ENCODE results near the gene ABCA7.

ABCA7 gene

GRCh38 chr19:998064-998463, 41.8 kb upstream of the ABCA7 start:
- no peak for DNase-seq (ENCODE audit: low read depth, low spot score)
- H3K4me3 ChIP-seq (ENCODE audit: low read depth, low read length): no peak overlapping the region
- TF ChIP-seq, protein P1, sequence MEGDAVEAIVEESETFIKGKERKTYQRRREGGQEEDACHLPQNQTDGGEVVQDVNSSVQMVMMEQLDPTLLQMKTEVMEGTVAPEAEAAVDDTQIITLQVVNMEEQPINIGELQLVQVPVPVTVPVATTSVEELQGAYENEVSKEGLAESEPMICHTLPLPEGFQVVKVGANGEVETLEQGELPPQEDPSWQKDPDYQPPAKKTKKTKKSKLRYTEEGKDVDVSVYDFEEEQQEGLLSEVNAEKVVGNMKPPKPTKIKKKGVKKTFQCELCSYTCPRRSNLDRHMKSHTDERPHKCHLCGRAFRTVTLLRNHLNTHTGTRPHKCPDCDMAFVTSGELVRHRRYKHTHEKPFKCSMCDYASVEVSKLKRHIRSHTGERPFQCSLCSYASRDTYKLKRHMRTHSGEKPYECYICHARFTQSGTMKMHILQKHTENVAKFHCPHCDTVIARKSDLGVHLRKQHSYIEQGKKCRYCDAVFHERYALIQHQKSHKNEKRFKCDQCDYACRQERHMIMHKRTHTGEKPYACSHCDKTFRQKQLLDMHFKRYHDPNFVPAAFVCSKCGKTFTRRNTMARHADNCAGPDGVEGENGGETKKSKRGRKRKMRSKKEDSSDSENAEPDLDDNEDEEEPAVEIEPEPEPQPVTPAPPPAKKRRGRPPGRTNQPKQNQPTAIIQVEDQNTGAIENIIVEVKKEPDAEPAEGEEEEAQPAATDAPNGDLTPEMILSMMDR (IDR thresholded peaks at IDR 0.05; ENCODE audit: low read depth, low read length): no peak
- in situ Hi-C loops (cut with HindIII; ENCODE audit: low sequenced_read_pairs): no loop called here

GRCh38 chr19:999379-999719, 40.6 kb upstream of the ABCA7 start:
- in situ Hi-C loops (cut with HindIII; ENCODE audit: low sequenced_read_pairs): no loop called here
- DNase-seq (ENCODE audit: low read depth, low spot score): no peak
- H3K4me3 ChIP-seq (ENCODE audit: low read depth, low read length): no peak overlapping the region
- TF ChIP-seq, protein P1 (IDR thresholded peaks at IDR 0.05; ENCODE audit: low read depth, low read length): no peak

- DNase-seq (ENCODE audit: low read depth, low spot score): peak; percentile 35
- TF ChIP-seq, protein P1 (IDR thresholded peaks at IDR 0.05; ENCODE audit: low read depth, low read length): peak; percentile 58
- no peak within 1 kb of the TSS for H3K4me3 ChIP-seq (ENCODE audit: low read depth, low read length)
- in situ Hi-C loops (cut with HindIII; ENCODE audit: low sequenced_read_pairs): no loop called here
Measured at GRCh38 chr19:1000095-1000494, 39.8 kb upstream of the ABCA7 start, which contains the start of gene GRIN3B. Gene GRIN3B, plus strand, starts transcription at chr19:1000419. Its CDS starts 19 bp downstream, at chr19:1000438.

DNA sequence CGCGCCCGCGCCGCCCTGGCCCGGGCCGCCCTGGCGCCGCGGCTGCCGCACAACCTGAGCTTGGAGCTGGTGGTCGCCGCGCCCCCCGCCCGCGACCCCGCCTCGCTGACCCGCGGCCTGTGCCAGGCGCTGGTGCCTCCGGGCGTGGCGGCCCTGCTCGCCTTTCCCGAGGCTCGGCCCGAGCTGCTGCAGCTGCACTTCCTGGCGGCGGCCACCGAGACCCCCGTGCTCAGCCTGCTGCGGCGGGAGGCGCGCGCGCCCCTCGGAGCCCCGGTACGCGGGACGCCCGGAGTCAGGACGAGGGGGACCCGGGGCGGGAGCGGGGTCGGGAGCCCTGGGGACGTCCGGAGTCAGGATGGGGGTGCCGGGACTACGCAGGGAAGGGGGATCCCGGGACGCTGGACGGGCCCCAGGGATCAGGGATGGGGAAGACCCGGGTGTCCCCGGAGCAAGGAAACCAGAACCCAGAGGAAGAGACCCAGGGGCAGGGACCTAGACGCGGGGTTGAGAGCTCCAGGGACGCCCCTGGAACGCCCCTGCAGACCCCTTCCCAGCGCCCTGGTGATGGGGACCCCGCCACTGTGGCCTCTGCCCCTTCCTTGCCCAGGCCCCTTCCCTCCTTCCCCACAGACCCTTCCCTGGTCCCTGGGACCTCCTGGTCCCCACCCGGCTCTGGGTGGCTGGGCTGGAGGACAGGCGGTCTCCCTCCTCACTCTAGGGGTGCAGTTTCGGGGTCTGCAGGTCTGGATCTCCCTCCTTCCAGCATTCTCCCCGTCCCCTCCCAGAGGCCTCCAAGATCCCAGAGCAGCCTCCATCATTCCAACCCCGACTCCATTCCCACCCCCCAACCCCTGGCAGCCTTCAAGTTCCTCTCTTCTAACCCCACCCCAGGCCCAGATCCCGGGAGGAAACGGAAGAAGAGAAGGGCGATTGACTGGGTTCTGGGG, 39.0 kb upstream of the ABCA7 start:
- DNase-seq (ENCODE audit: low read depth, low spot score): no peak
- in situ Hi-C loops (cut with HindIII; ENCODE audit: low sequenced_read_pairs): no loop called here
- no peak overlapping the region for H3K4me3 ChIP-seq (ENCODE audit: low read depth, low read length)
- TF ChIP-seq, protein P1 (IDR thresholded peaks at IDR 0.05; ENCODE audit: low read depth, low read length): no peak

DNA sequence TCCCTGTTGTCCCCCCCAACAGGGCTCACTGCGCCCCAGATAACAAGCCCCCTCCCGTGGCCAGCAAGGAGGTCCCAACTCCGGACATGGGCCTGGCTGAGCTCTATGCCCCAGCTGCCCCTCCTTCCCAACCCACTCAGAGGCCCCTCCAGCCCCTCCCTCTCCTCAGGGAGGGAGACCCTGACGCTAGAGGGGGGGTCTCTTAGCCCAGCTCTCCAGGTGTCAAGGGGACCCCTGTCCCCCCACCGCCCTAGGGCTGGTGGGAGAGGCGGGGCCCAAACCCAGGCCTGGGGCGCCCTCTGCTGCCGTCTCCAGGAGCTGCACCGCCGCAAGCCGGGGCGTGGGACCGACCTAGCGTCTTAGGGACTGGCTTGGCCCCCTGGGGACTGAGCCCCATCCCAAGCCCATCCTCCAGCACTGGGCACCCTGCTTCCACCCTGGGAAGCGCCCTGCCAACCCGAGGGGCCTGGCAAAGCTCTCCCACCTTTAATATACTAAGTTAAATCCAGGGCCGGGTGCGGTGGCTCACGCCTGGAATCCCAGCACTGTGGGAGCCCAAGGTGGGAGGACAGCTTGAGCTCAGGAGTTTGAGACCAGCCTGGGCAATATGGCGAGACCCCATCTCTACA, 38.3 kb upstream of the ABCA7 start:
- DNase-seq (ENCODE audit: low read depth, low spot score): no peak
- H3K4me3 ChIP-seq (ENCODE audit: low read depth, low read length): no peak overlapping the region
- in situ Hi-C loops (cut with HindIII; ENCODE audit: low sequenced_read_pairs): no loop called here
- TF ChIP-seq, protein P1 (IDR thresholded peaks at IDR 0.05; ENCODE audit: low read depth, low read length): peak; percentile 90

GRCh38 chr19:1002600-1002999, 37.3 kb upstream of the ABCA7 start:
- DNase-seq (ENCODE audit: low read depth, low spot score): no peak
- TF ChIP-seq, protein P1 (IDR thresholded peaks at IDR 0.05; ENCODE audit: low read depth, low read length): no peak
- in situ Hi-C loops (cut with HindIII; ENCODE audit: low sequenced_read_pairs): no loop called here
- H3K4me3 ChIP-seq (ENCODE audit: low read depth, low read length): no peak overlapping the region

Measured in astrocyte of the spinal cord (primary cell).